Glutamatergic neuron (in vitro differentiated cells): ENCODE data around the gene CYSTM1. TPM values are rescaled to one million over a fixed set of nuclear protein-coding genes. Genes with fewer than 3 reads are reported as not detected.
A peak's percentile ranks its signal among the peaks of the same experiment; 100 is the strongest.

Source experiments
- DNase-seq: peaks from one replicate; pipeline ENCODE4 v3.0.0; 2022
- H3K27ac Mint-ChIP-seq: one replicate; pipeline ENCODE4 v1.8.0; 2020; ENCODE audit warnings: mild to moderate bottlenecking, mixed read lengths, inconsistent platforms; ENCODE audit not compliant: unreplicated experiment
- H3K27me3 Mint-ChIP-seq: one replicate; pipeline ENCODE4 v1.8.0; 2020; ENCODE audit warnings: mild to moderate bottlenecking, moderate library complexity, mixed read lengths, inconsistent platforms; ENCODE audit not compliant: unreplicated experiment
- H3K36me3 Mint-ChIP-seq: one replicate; pipeline ENCODE4 v1.8.0; 2020; ENCODE audit warnings: mild to moderate bottlenecking, mixed read lengths, inconsistent platforms; ENCODE audit not compliant: unreplicated experiment
- H3K4me1 Mint-ChIP-seq: one replicate; pipeline ENCODE4 v1.8.0; 2020; ENCODE audit warnings: mild to moderate bottlenecking, low read depth, mixed read lengths, inconsistent platforms; ENCODE audit not compliant: unreplicated experiment
- H3K4me3 Mint-ChIP-seq: one replicate; pipeline ENCODE4 v1.8.0; 2020; ENCODE audit warnings: mild to moderate bottlenecking, mixed read lengths, inconsistent platforms; ENCODE audit not compliant: unreplicated experiment
- H3K9me3 Mint-ChIP-seq: one replicate; pipeline ENCODE4 v1.8.0; 2020; ENCODE audit warnings: mild to moderate bottlenecking, moderate library complexity, mixed read lengths, inconsistent platforms; ENCODE audit not compliant: unreplicated experiment
- CTCF ChIP-seq: fragments of 200-600 bp; sonication (generic); IDR thresholded peaks from one replicate; pipeline ENCODE4 v1.5.0; 2021; ENCODE audit not compliant: partially characterized antibody, unreplicated experiment
- total RNA-seq: library from RNA; stranded (reverse); fragmentation: NEBNext Ultra II Directional; extraction: Animal tissue kit (Norgen Biotek cat#: 25700); gene quantifications from one replicate; pipeline ENCODE4 v1.2.1, GENCODE V29; 2021; ENCODE audit not compliant: unreplicated experiment

The CYSTM1 gene
- total RNA-seq, 1 donor from 2014 or later, result 37.4 TPM

- Mint-ChIP-seq H3K36me3 (peaks cover 6% of the 10 kb centered on the region), H3K9me3 (peaks cover 2% of the 10 kb centered on the region), H3K4me3 (no peak overlapping the region), H3K4me1 (peaks cover 5% of the 10 kb centered on the region), H3K27ac (no peak overlapping the region), H3K27me3 (peaks cover 6% of the 10 kb centered on the region)
- no peak for TF ChIP-seq CTCF
- no peak for DNase-seq
Observed at GRCh38 chr5:140235791-140236551, 61.0 kb downstream of the CYSTM1 start.

GRCh38 chr5:140236891-140237598 is 62.1 kb downstream of the CYSTM1 start:
- no peak for DNase-seq
- Mint-ChIP-seq H3K4me1 (peaks cover 12% of the 10 kb centered on the region), H3K27ac (no peak overlapping the region), H3K4me3 (peak overlapping the region; percentile 45), H3K27me3 (peaks cover 9% of the 10 kb centered on the region), H3K36me3 (peaks cover 4% of the 10 kb centered on the region), H3K9me3 (peaks cover 2% of the 10 kb centered on the region)
- TF ChIP-seq CTCF, result no peak

- no peak overlapping the region for H3K27ac Mint-ChIP-seq
- no peak for DNase-seq
- peaks cover 3% of the 10 kb centered on the region for H3K9me3 Mint-ChIP-seq
- H3K4me1 Mint-ChIP-seq, result peaks cover 13% of the 10 kb centered on the region
- no peaks in the 10 kb centered on the region for H3K36me3 Mint-ChIP-seq
- no peak for TF ChIP-seq CTCF
- H3K27me3 Mint-ChIP-seq, result peaks cover 10% of the 10 kb centered on the region
- H3K4me3 Mint-ChIP-seq, result no peak overlapping the region
Observed at GRCh38 chr5:140238756-140239155, 63.8 kb downstream of the CYSTM1 start.

GRCh38 chr5:140239461-140239860 is 64.5 kb downstream of the CYSTM1 start:
- Mint-ChIP-seq H3K27ac (no peak overlapping the region), H3K36me3 (no peaks in the 10 kb centered on the region), H3K4me1 (peaks cover 14% of the 10 kb centered on the region), H3K9me3 (peaks cover 5% of the 10 kb centered on the region), H3K4me3 (no peak overlapping the region), H3K27me3 (peaks cover 12% of the 10 kb centered on the region)
- DNase-seq, result no peak
- no peak for TF ChIP-seq CTCF
